Measurements from ENCODE around the gene COL5A3. TPM values are rescaled to one million over a fixed set of nuclear protein-coding genes. Genes with fewer than 3 reads are reported as not detected.

The COL5A3 gene
- total and polyA plus RNA-seq, 3 donors from 2014 or later: 5.5 to 7.6 (median 7.0) TPM

- intact Hi-C loops (cut with DNase I; ENCODE audit: low total_unique reads): no loop called here
- peak overlapping the region; percentile 51 to 53 for H3K4me3 ChIP-seq
- 45 to 51% methylated on average over 24 of the region's 24 CpGs for WGBS, 2 donors
Measured at GRCh38 chr19:9912551-9913236, 97.6 kb downstream of the COL5A3 start.

GRCh38 chr19:9911524-9912185 lies 98.6 kb downstream of the COL5A3 start:
- H3K36me3 ChIP-seq (ENCODE audit: low read depth, missing control alignments): no peaks in the 10 kb centered on the region
- H3K4me3 ChIP-seq: no peak overlapping the region
- DNase-seq: no peak
- no peaks in the 10 kb centered on the region for H3K27me3 ChIP-seq
- WGBS, 2 donors: 70 to 81% methylated on average over 6 of the region's 6 CpGs
- H3K4me1 ChIP-seq: peaks cover 4% of the 10 kb centered on the region
- intact Hi-C loops (cut with DNase I; ENCODE audit: low total_unique reads): no loop called here
- no peak for TF ChIP-seq CTCF (IDR thresholded peaks at IDR 0.05)
- no peak for TF ChIP-seq POLR2A (IDR thresholded peaks at IDR 0.05)
- no peaks in the 10 kb centered on the region for H3K9me3 ChIP-seq
- no peak overlapping the region for H3K27ac ChIP-seq

More at GRCh38 chr19:9912551-9913236, 97.6 kb downstream of the COL5A3 start:
- Histone ChIP-seq H3K27me3 (no peaks in the 10 kb centered on the region), H3K4me1 (peaks cover 4% of the 10 kb centered on the region), H3K36me3 (ENCODE audit: low read depth, missing control alignments) (no peaks in the 10 kb centered on the region), H3K9me3 (no peaks in the 10 kb centered on the region), H3K27ac (no peak overlapping the region)
- no peak for DNase-seq
- no peak for TF ChIP-seq POLR2A (IDR thresholded peaks at IDR 0.05)
- TF ChIP-seq CTCF (IDR thresholded peaks at IDR 0.05): no peak

DNA sequence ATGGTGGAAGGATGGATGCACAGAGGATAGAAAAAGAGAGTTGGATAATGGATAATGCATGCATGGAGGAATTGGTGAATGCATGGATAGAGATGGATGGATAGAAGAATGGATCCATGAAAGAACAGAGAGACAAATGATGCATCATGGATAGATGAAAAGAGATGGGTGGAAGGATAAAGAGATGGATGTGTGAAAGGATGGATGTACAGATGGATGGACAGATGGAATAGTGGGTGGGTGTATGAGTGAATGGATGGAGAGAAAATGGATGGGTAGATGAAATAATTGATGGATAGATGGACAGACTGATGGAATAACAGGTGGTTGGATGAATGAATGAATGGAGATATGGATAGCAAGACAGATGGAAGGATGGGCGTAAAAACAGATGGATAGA lies 99.7 kb downstream of the COL5A3 start:
- WGBS, 2 donors: 90 to 92% methylated on average over 1 of the region's 1 CpG
- intact Hi-C loops (cut with DNase I; ENCODE audit: low total_unique reads): no loop called here
- Histone ChIP-seq H3K9me3 (no peaks in the 10 kb centered on the region), H3K27me3 (no peaks in the 10 kb centered on the region), H3K36me3 (ENCODE audit: low read depth, missing control alignments) (no peaks in the 10 kb centered on the region), H3K27ac (no peak overlapping the region), H3K4me3 (no peak overlapping the region), H3K4me1 (peaks cover 4% of the 10 kb centered on the region)
- no peak for TF ChIP-seq POLR2A (IDR thresholded peaks at IDR 0.05)
- TF ChIP-seq CTCF (IDR thresholded peaks at IDR 0.05): no peak
- no peak for DNase-seq

Small RNAs within 50 kb of the gene (microRNA-seq; reads per million reads assigned to microRNA genes)
- gene MIR5589 (ENCODE audit: borderline number of aligned reads in 2 of 2, borderline replicate concordance in 1 of 2): 0 reads per million in 2 donors

Small RNAs within 50 kb of the gene (small RNA-seq; reads per million reads assigned to genes)
- gene MIR5589: 0 reads per million in 2 donors

Other genes starting within 250 kb of the COL5A3 start
- 10 to 100 TPM; 48.1 to 50.5 TPM for gene ZNF846, start 241.8 kb downstream of the COL5A3 start, total RNA-seq
- 63.3 TPM for gene ZNF846, start 241.8 kb downstream of the COL5A3 start, polyA plus RNA-seq (ENCODE audit: insufficient read depth, low read depth, low replicate concordance)
- gene FBXL12, start 191.4 kb downstream of the COL5A3 start, total RNA-seq: 10 to 100 TPM; 38.7 to 42.6 TPM
- gene FBXL12, start 191.4 kb downstream of the COL5A3 start, polyA plus RNA-seq (ENCODE audit: insufficient read depth, low read depth, low replicate concordance): 24.7 TPM
- 100 to 1,000 TPM; 418 to 540 TPM for gene UBL5, start 182.6 kb downstream of the COL5A3 start, total RNA-seq
- 491 TPM for gene UBL5, start 182.6 kb downstream of the COL5A3 start, polyA plus RNA-seq (ENCODE audit: insufficient read depth, low read depth, low replicate concordance)
- gene PIN1, start 175.2 kb downstream of the COL5A3 start, total RNA-seq: 100 to 1,000 TPM; 228 to 232 TPM
- gene PIN1, start 175.2 kb downstream of the COL5A3 start, polyA plus RNA-seq (ENCODE audit: insufficient read depth, low read depth, low replicate concordance): 209 TPM
- 10 to 100 TPM; 15.9 to 22.5 TPM for gene OLFM2, start 74.0 kb downstream of the COL5A3 start, total RNA-seq
- gene OLFM2, start 74.0 kb downstream of the COL5A3 start, polyA plus RNA-seq (ENCODE audit: insufficient read depth, low read depth, low replicate concordance): 27.0 TPM
- 1 to 10 TPM in 1 of 2 donors, not detected in 1; 1.7 TPM for gene RDH8, start 3.0 kb upstream of the COL5A3 start, total RNA-seq
- gene RDH8, start 3.0 kb upstream of the COL5A3 start, polyA plus RNA-seq (ENCODE audit: insufficient read depth, low read depth, low replicate concordance): 3.7 TPM
- gene SHFL, start 75.8 kb upstream of the COL5A3 start, total RNA-seq: 10 to 100 TPM; 20.4 to 25.8 TPM
- 18.7 TPM for gene SHFL, start 75.8 kb upstream of the COL5A3 start, polyA plus RNA-seq (ENCODE audit: insufficient read depth, low read depth, low replicate concordance)
- gene ANGPTL6, start 92.2 kb upstream of the COL5A3 start, total RNA-seq: 1 to 10 TPM; 7.6 to 8.7 TPM
- gene ANGPTL6, start 92.2 kb upstream of the COL5A3 start, polyA plus RNA-seq (ENCODE audit: insufficient read depth, low read depth, low replicate concordance): 3.0 TPM
- 10 to 100 TPM; 66.2 to 68.1 TPM for gene PPAN, start 95.9 kb upstream of the COL5A3 start, total RNA-seq
- gene PPAN, start 95.9 kb upstream of the COL5A3 start, polyA plus RNA-seq (ENCODE audit: insufficient read depth, low read depth, low replicate concordance): 39.3 TPM
- 10 to 100 TPM; 25.0 to 27.8 TPM for gene P2RY11, start 101.2 kb upstream of the COL5A3 start, total RNA-seq
- 16.3 TPM for gene P2RY11, start 101.2 kb upstream of the COL5A3 start, polyA plus RNA-seq (ENCODE audit: insufficient read depth, low read depth, low replicate concordance)
- gene EIF3G, start 109.4 kb upstream of the COL5A3 start, total RNA-seq: 100 to 1,000 TPM; 281 to 306 TPM
- 348 TPM for gene EIF3G, start 109.4 kb upstream of the COL5A3 start, polyA plus RNA-seq (ENCODE audit: insufficient read depth, low read depth, low replicate concordance)
- gene DNMT1, start 184.4 kb upstream of the COL5A3 start, total RNA-seq: 100 to 1,000 TPM; 103 to 145 TPM
- 96.5 TPM for gene DNMT1, start 184.4 kb upstream of the COL5A3 start, polyA plus RNA-seq (ENCODE audit: insufficient read depth, low read depth, low replicate concordance)
- 10 to 100 TPM in 1 of 2 donors, 1 to 10 TPM in 1; 8.7 to 13.7 TPM for gene S1PR2, start 220.8 kb upstream of the COL5A3 start, total RNA-seq
- 11.9 TPM for gene S1PR2, start 220.8 kb upstream of the COL5A3 start, polyA plus RNA-seq (ENCODE audit: insufficient read depth, low read depth, low replicate concordance)
- gene MRPL4, start 241.7 kb upstream of the COL5A3 start, total RNA-seq: 10 to 100 TPM; 63.5 to 91.8 TPM
- 53.3 TPM for gene MRPL4, start 241.7 kb upstream of the COL5A3 start, polyA plus RNA-seq (ENCODE audit: insufficient read depth, low read depth, low replicate concordance)

Measured in testis (tissue), 3 donors.